ENCODE measurements around the gene VAT1. TPM values are rescaled to one million over a fixed set of nuclear protein-coding genes. Genes with fewer than 3 reads are reported as not detected.

VAT1 gene
- total and polyA plus RNA-seq, 9 of the 15 experiments (the other 6 are each of a cell fraction or from before 2014, with no cell fraction given) = 29.4 to 153 (median 66.7) TPM

- TF ChIP-seq ZC3H11A (IDR thresholded peaks at IDR 0.05; ENCODE audit: low read depth, low read length) = no peak
- TF ChIP-seq HNRNPLL (IDR thresholded peaks at IDR 0.05; ENCODE audit: low read depth, low read length, poor library complexity, severe bottlenecking) = peak; percentile 96
- no peak for TF ChIP-seq NFE2 (IDR thresholded peaks at IDR 0.05; ENCODE audit: low read depth)
- TF ChIP-seq PTRF (tag; IDR thresholded peaks at IDR 0.05) = no peak
- TF ChIP-seq KHSRP (IDR thresholded peaks at IDR 0.05) = no peak
- peak; percentile 78 for TF ChIP-seq POLR2G (IDR thresholded peaks at IDR 0.05; ENCODE audit: low read depth, low read length)
- TF ChIP-seq RBM34 (IDR thresholded peaks at IDR 0.05; ENCODE audit: borderline replicate concordance, insufficient read depth, low read length) = no peak
- TF ChIP-seq ZNF23 (CRISPR knock-in tag; IDR thresholded peaks at IDR 0.05) = no peak
- TF ChIP-seq BMI1 (IDR thresholded peaks at IDR 0.05; ENCODE audit: low read length) = no peak
- peak; percentile 92 for TF ChIP-seq RBBP5 (IDR thresholded peaks at IDR 0.05; ENCODE audit: borderline replicate concordance, insufficient read depth, low read length, poor library complexity, severe bottlenecking)
- TF ChIP-seq MYBL2 (IDR thresholded peaks at IDR 0.05; ENCODE audit: low read depth) = no peak
- no peak for TF ChIP-seq MYBL2 (CRISPR knock-in tag; IDR thresholded peaks at IDR 0.05; ENCODE audit: borderline replicate concordance)
- no peak for TF ChIP-seq POU5F1 (IDR thresholded peaks at IDR 0.05; ENCODE audit: borderline replicate concordance, low read depth, low read length, partially characterized antibody)
- TF ChIP-seq HLTF (IDR thresholded peaks at IDR 0.05) = 0 out of 2 replicates have a peak, but pooled peaks have one; percentile 58
- TF ChIP-seq, protein P1, sequence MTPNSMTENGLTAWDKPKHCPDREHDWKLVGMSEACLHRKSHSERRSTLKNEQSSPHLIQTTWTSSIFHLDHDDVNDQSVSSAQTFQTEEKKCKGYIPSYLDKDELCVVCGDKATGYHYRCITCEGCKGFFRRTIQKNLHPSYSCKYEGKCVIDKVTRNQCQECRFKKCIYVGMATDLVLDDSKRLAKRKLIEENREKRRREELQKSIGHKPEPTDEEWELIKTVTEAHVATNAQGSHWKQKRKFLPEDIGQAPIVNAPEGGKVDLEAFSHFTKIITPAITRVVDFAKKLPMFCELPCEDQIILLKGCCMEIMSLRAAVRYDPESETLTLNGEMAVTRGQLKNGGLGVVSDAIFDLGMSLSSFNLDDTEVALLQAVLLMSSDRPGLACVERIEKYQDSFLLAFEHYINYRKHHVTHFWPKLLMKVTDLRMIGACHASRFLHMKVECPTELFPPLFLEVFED (CRISPR knock-in tag; conservative IDR thresholded peaks at IDR 0.05) = no peak
- no peak for TF ChIP-seq MED1 (CRISPR knock-in tag; IDR thresholded peaks at IDR 0.05; ENCODE audit: borderline replicate concordance)
- TF ChIP-seq NCOR1 (IDR thresholded peaks at IDR 0.05) = no peak
- no peak for TF ChIP-seq THRAP3 (IDR thresholded peaks at IDR 0.05; ENCODE audit: borderline replicate concordance)
- TF ChIP-seq GABPA (tag; conservative IDR thresholded peaks at IDR 0.05; ENCODE audit: low read depth) = no peak
- TF ChIP-seq, protein P2, sequence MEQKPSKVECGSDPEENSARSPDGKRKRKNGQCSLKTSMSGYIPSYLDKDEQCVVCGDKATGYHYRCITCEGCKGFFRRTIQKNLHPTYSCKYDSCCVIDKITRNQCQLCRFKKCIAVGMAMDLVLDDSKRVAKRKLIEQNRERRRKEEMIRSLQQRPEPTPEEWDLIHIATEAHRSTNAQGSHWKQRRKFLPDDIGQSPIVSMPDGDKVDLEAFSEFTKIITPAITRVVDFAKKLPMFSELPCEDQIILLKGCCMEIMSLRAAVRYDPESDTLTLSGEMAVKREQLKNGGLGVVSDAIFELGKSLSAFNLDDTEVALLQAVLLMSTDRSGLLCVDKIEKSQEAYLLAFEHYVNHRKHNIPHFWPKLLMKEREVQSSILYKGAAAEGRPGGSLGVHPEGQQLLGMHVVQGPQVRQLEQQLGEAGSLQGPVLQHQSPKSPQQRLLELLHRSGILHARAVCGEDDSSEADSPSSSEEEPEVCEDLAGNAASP (IDR thresholded peaks at IDR 0.05) = no peak
- no peak for TF ChIP-seq DNMT1 (IDR thresholded peaks at IDR 0.05)
- TF ChIP-seq, protein P3, sequence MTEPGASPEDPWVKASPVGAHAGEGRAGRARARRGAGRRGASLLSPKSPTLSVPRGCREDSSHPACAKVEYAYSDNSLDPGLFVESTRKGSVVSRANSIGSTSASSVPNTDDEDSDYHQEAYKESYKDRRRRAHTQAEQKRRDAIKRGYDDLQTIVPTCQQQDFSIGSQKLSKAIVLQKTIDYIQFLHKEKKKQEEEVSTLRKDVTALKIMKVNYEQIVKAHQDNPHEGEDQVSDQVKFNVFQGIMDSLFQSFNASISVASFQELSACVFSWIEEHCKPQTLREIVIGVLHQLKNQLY (CRISPR knock-in tag; conservative IDR thresholded peaks at IDR 0.05) = no peak
- peak; percentile 85 for TF ChIP-seq NKRF (IDR thresholded peaks at IDR 0.05; ENCODE audit: borderline replicate concordance)
- no peak for TF ChIP-seq SAP30 (IDR thresholded peaks at IDR 0.05; ENCODE audit: borderline replicate concordance, insufficient read depth, low read depth, low read length, poor library complexity, severe bottlenecking)
Measured at GRCh38 chr17:42980766-42981397, 41.3 kb downstream of the VAT1 start (continued).

All from K562 (cell line).